RWPE2 (cell line): Measurements from ENCODE around the gene TFAP2E.

Experiments used
- ATAC-seq: fragments of 200-7000 bp; cut with Tn5 transposase; 3 replicates; pipeline ENCODE4 v1.9.1; 2021; ENCODE audit warnings: low read depth
- DNase-seq: peaks from one replicate; pipeline ENCODE4 v3.0.0-alpha.2; 2020; ENCODE audit warnings: low spot score
- H3K27ac ChIP-seq: fragments of 450-650 bp; 2 replicates; pipeline ENCODE4 v1.5.1; 2017; ENCODE audit warnings: mild to moderate bottlenecking; ENCODE audit not compliant: poor library complexity, severe bottlenecking
- H3K27me3 ChIP-seq: fragments of 250-450 bp; sonication (Bioruptor Pico); 2 replicates; pipeline ENCODE4 v1.5.1; 2021; ENCODE audit warnings: mild to moderate bottlenecking, moderate library complexity; ENCODE audit not compliant: insufficient read depth, poor library complexity, severe bottlenecking
- H3K36me3 ChIP-seq: fragments of 250-450 bp; sonication (Bioruptor Pico); 2 replicates; pipeline ENCODE4 v1.5.1; 2020; ENCODE audit warnings: low read depth, mild to moderate bottlenecking, moderate library complexity
- H3K4me1 ChIP-seq: fragments of 250-450 bp; sonication (Bioruptor Pico); 2 replicates; pipeline ENCODE4 v1.5.1; 2021; ENCODE audit warnings: mild to moderate bottlenecking, moderate library complexity; ENCODE audit not compliant: insufficient read depth, poor library complexity, severe bottlenecking
- H3K4me3 ChIP-seq: fragments of 250-450 bp; sonication (Bioruptor Pico); 2 replicates; pipeline ENCODE4 v1.5.1; 2021; ENCODE audit warnings: mild to moderate bottlenecking, moderate library complexity; ENCODE audit not compliant: severe bottlenecking
- H3K9me3 ChIP-seq: fragments of 250-450 bp; sonication (Bioruptor Pico); 2 replicates; pipeline ENCODE4 v1.5.1; 2021; ENCODE audit warnings: mild to moderate bottlenecking, moderate library complexity; ENCODE audit not compliant: severe bottlenecking
- CTCF ChIP-seq: fragments of 450-650 bp; IDR thresholded peaks from one replicate; pipeline ENCODE4 v1.5.1; 2017; ENCODE audit warnings: mild to moderate bottlenecking, moderate library complexity; ENCODE audit not compliant: poor library complexity, severe bottlenecking

The TFAP2E gene

DNA sequence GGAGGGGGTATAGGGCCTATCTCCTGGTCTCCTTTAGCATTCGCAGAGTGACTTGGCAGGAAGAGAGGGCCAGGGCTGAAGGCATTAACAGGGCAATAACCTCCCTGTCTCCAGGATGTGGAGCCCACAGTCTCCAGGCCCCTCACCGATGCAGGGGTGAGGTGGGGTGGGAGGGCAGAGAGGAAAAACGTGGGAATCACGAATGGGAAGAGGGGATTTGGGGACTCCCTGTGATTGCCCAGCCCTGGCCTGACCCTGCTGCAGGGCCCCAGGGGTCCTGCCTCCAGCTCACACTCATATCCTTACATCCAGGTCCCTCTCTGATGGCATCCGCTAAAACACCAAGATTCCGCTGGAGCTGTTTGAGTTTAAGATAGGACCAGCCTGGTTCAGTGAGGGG lies 14.6 kb downstream of the TFAP2E start:
- Histone ChIP-seq H3K36me3 (no peaks in the 10 kb centered on the region), H3K27ac (no peak overlapping the region), H3K4me1 (no peaks in the 10 kb centered on the region), H3K4me3 (no peak overlapping the region), H3K27me3 (no peaks in the 10 kb centered on the region), H3K9me3 (no peaks in the 10 kb centered on the region)
- no peak for ATAC-seq
- no peak for TF ChIP-seq CTCF
- DNase-seq, result no peak

DNA sequence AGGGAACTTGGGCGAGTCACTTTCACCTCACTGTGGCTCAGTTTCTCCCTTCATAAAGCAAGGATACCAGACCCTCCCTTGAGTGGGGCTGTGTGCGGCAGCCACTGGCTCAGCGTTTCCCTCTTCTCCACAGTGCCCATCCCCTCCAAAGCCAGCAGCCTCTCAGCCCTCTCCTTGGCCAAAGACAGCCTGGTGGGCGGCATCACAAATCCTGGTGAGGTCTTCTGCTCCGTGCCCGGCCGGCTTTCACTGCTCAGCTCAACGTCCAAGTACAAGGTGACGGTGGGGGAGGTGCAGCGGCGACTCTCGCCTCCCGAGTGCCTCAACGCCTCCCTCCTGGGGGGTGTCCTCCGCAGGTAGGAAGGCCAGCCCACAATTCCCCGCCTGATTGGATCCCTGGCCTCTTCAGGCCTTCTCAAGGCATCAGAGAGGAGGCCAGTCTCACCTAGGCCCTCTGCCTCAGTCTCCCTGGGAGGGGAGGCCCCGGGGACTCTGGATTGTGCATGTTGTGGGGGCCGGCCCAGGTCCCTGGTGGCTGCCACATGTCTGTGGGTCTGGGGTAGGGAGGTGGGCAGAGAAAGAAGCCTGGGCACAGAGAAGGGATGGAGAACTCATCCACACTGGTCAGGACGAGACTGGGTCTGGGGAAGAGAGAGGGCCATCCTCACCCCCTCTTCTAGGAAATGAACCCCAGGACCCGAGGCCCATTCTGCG lies 15.2 kb downstream of the TFAP2E start:
- no peak overlapping the region for H3K4me3 ChIP-seq
- no peaks in the 10 kb centered on the region for H3K27me3 ChIP-seq
- DNase-seq, result no peak
- TF ChIP-seq CTCF, result no peak
- no peak for ATAC-seq
- H3K27ac ChIP-seq, result no peak overlapping the region
- no peaks in the 10 kb centered on the region for H3K4me1 ChIP-seq
- H3K9me3 ChIP-seq, result no peaks in the 10 kb centered on the region
- no peaks in the 10 kb centered on the region for H3K36me3 ChIP-seq

DNA sequence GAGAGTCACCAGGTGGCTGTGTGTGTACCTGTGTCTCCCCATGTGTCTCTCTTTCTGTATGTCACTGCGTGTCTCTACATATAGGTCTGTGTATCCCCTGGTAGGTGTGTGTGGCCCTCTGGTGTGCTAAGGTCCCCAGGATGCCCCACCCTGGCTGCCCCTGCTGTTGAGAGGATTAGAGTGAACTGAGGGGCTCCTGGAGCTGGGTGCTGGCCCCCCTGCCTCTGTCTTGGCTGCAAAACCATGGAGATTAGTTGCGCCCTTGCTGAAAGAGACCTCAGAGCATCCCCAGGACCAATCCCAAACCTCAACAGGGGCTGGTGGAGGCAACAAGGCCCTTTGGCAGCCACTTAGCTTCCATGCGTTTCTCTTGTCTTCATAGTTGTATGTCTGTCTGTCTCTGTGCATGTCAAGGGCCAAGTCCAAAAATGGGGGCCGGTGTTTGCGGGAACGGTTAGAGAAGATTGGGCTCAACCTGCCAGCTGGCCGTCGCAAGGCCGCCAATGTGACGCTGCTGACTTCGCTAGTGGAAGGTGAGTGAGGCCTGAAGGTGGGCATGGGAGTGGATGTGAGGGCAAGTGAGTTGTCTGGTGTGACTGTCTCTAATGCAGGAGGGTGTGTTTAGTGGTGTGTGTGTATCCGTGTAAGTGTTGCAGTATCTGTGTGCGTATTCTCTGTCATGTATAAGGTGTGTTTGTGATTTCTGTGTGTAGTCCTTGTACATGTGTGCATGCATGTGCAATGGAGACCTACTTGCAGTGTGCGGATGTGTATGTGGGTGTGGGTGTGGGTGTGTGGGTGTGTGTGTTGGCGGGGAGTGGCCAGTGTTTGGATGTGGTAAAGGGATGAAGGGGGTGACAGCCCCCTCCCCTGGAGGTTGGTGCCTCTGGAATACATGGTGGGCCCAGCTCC lies 16.7 kb downstream of the TFAP2E start:
- no peak for TF ChIP-seq CTCF
- H3K9me3 ChIP-seq, result no peaks in the 10 kb centered on the region
- H3K4me3 ChIP-seq, result no peak overlapping the region
- H3K4me1 ChIP-seq, result no peaks in the 10 kb centered on the region
- DNase-seq (no peak), ATAC-seq (no peak)
- no peaks in the 10 kb centered on the region for H3K36me3 ChIP-seq
- no peaks in the 10 kb centered on the region for H3K27me3 ChIP-seq
- H3K27ac ChIP-seq, result no peak overlapping the region

GRCh38 chr1:35590476-35591040 lies 17.4 kb downstream of the TFAP2E start:
- ATAC-seq, result no peak
- TF ChIP-seq CTCF, result no peak
- H3K4me1 ChIP-seq, result no peaks in the 10 kb centered on the region
- no peaks in the 10 kb centered on the region for H3K36me3 ChIP-seq
- H3K27ac ChIP-seq, result no peak overlapping the region
- no peaks in the 10 kb centered on the region for H3K9me3 ChIP-seq
- H3K27me3 ChIP-seq, result no peaks in the 10 kb centered on the region
- DNase-seq, result no peak
- H3K4me3 ChIP-seq, result no peak overlapping the region
